Hematopoietic multipotent progenitor cell (in vitro differentiated cells): ENCODE data around the gene MXRA8. TPM values are rescaled to one million over a fixed set of nuclear protein-coding genes. Genes with fewer than 3 reads are reported as not detected.
"Not testable (repeated sequence)": the region's sequence is repeated elsewhere in the genome, so short reads cannot be mapped to it uniquely, and the experiment has no call there.

ENCODE experiments used
- DNase-seq, 3 donors: peaks; one replicate each; pipeline ENCODE4 v3.0.0-alpha.2; 2011 to 2015; ENCODE audit warnings: low read depth in 2 of 3, low spot score in 2 of 3
- total RNA-seq: library from RNA; depleted of rRNA; stranded (reverse); fragments of >200 nt; gene quantifications from one replicate; pipeline ENCODE4 v1.2.3, GENCODE V29; 2012

The MXRA8 gene
- total RNA-seq, 1 donor, result not detected

- peak; percentile 88 to 94 (median 92) for DNase-seq
These were observed 33.6 kb downstream of the MXRA8 start, which contains the start of the genes CPTP and INTS11 for GRCh38 chr1:1324524-1325287. Gene CPTP, plus strand, starts transcription at chr1:1324802. Its CDS starts 2,109 bp downstream, at chr1:1326911. Gene INTS11, minus strand, starts transcription at chr1:1324660. Its CDS starts 52 bp downstream, at chr1:1324608.

- DNase-seq, result no peak
These were observed 34.3 kb downstream of the MXRA8 start for GRCh38 chr1:1324084-1324523.

- no peak for DNase-seq
These were observed 35.4 kb downstream of the MXRA8 start for GRCh38 chr1:1322952-1323351.

- DNase-seq, result no peak
These were observed 35.9 kb downstream of the MXRA8 start for GRCh38 chr1:1322418-1322817.

GRCh38 chr1:1321477-1321876 lies 36.9 kb downstream of the MXRA8 start:
- no peak for DNase-seq

GRCh38 chr1:1320666-1321448 lies 37.5 kb downstream of the MXRA8 start:
- no peak for DNase-seq

GRCh38 chr1:1319646-1319941 lies 38.8 kb downstream of the MXRA8 start:
- no peak for DNase-seq

- no peak for DNase-seq
These were observed 39.3 kb downstream of the MXRA8 start for GRCh38 chr1:1318777-1319645.

GRCh38 chr1:1318131-1318652 lies 40.2 kb downstream of the MXRA8 start:
- DNase-seq, result no peak

GRCh38 chr1:1317420-1317819 lies 40.9 kb downstream of the MXRA8 start:
- DNase-seq, result no peak

- not testable (repeated sequence) for DNase-seq
These were observed 42.2 kb downstream of the MXRA8 start for GRCh38 chr1:1316199-1316598.

GRCh38 chr1:1315435-1315954 lies 42.9 kb downstream of the MXRA8 start:
- no peak for DNase-seq

GRCh38 chr1:1314678-1315335 lies 43.5 kb downstream of the MXRA8 start:
- DNase-seq, result no peak

GRCh38 chr1:1314237-1314586 lies 44.1 kb downstream of the MXRA8 start:
- DNase-seq, result no peak

GRCh38 chr1:1313500-1314236 lies 44.7 kb downstream of the MXRA8 start:
- no peak for DNase-seq

GRCh38 chr1:1312450-1313314 lies 45.7 kb downstream of the MXRA8 start:
- no peak for DNase-seq

- no peak for DNase-seq
These were observed 46.9 kb downstream of the MXRA8 start for GRCh38 chr1:1311107-1312104.
